HG02943 (cell line): Measurements from ENCODE around the gene PRRC1.
A peak's percentile ranks its signal among the peaks of the same experiment; 100 is the strongest.

Experiments
- ATAC-seq: cut with Tn5 transposase; IDR thresholded peaks from one replicate; pipeline ENCODE4 v1.9.1; 2021; ENCODE audit warnings: mild to moderate bottlenecking, low read depth, moderate library complexity; ENCODE audit not compliant: unreplicated experiment

The PRRC1 gene

GRCh38 chr5:127517480-127518318 lies at the start of gene PRRC1:
Gene PRRC1 (plus strand): TSS chr5:127517640. CDS start chr5:127523480, 5,840 bp downstream.
- ATAC-seq, result peak; percentile 92

GRCh38 chr5:127471211-127471610 lies 46.2 kb upstream of the PRRC1 start:
- ATAC-seq, result no peak

DNA sequence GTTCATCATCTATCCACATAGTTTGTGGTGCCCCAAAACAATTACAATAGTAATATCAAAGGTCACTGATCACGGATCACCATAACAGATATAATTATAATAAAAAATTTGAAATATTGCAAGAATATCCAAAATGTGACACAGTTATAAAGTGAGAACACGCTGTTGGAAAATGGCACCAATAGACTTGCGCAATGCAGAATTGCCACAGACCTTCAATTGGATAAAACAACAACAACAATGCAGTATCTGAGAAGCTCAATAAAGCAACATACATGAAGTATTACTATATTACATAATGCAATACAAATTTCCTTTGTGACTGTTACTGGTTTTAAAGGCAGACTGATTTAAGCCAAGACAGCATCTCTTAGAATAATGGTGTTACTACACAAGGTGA lies 44.7 kb upstream of the PRRC1 start:
- no peak for ATAC-seq

- no peak for ATAC-seq
Measured at GRCh38 chr5:127486471-127486870, 31.0 kb upstream of the PRRC1 start.

DNA sequence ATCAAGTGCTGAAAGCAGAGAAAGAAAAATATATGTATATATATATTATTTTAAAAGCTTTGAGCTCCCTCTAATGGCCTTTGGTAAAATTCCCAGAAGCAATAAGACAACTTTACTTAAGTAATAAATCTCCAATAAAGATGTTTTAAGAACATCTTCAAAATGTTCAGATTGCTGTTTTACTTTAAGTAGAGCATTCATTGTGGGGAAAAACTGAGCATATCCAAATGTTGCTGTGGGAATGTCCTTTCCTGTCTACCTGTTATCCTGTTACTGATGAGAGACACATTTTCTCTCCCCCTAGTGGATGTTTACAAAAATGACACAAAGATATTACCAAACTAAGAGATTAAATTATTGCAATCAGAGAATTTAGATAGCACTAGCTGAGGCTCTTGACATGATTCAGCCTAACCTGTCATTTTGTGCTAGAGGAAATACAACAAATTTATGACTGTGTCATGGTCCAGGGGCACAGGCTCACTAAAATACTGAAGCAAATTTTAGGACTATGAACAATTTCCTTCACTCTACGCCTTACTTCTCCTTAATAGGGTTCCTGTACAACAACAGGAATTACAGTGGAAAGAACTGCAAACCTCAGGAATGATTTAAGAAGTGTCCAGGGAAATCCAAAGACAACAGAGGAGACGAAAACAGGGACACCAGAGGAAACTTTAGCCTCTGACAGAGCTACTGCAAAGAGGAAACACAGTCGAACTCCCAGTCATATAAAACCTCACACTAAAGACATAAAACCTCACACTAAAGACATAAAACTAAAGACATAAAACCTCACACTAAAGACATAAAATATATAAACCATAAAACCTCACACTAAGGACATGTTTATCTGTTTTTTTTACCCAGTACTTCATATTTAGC lies 24.3 kb upstream of the PRRC1 start:
- ATAC-seq, result no peak

GRCh38 chr5:127498548-127498947 lies 18.9 kb upstream of the PRRC1 start:
- no peak for ATAC-seq

GRCh38 chr5:127505905-127506304 lies 11.5 kb upstream of the PRRC1 start:
- no peak for ATAC-seq

DNA sequence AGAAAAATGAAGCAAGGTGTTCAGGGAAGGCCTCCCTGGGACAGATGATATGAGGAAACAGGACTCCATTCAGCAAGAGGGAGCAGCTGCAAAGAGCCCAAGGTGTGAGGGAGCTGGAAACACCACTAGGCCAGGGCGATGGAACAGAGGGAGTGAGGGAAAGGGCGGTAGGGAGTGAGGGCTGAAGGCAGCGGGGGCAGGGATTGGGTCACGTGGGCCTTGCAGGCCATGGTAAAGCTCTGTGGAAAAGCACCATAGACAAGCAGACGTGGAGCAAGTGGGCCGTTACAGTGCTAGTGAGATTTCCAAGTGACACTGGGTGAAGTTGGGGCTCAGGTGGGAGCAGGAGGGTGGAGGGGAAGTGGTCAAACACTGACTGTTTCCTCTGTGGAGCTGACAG lies 10.8 kb upstream of the PRRC1 start:
- no peak for ATAC-seq

GRCh38 chr5:127508644-127509373 lies 8.6 kb upstream of the PRRC1 start:
- no peak for ATAC-seq

DNA sequence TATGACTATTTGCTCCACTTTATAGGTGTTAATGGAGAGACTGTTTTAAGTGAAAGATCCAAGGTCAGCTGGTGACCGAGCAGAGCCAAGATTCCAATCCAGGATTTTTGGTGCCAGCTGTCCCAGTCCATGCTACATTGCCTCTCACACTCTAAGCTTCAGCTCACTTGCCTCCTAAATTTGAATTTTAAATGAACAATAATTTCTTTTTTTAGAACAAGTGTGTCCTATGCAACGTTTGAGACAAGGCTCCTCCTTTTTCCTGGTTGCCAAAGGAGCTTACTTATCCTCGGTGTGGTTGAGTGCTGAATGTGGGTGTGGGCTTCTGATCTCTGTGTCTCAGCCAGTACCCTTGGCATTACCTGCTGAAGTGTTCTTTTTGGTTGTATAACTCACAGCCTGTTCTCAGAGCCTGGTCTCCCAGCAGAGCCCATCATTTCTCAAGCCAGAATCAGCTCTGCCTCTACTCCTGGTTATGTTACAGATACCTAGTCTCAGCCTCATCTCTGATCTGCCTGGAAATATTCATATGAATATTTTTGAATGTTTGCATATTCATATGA lies 4.0 kb upstream of the PRRC1 start:
- ATAC-seq, result no peak

DNA sequence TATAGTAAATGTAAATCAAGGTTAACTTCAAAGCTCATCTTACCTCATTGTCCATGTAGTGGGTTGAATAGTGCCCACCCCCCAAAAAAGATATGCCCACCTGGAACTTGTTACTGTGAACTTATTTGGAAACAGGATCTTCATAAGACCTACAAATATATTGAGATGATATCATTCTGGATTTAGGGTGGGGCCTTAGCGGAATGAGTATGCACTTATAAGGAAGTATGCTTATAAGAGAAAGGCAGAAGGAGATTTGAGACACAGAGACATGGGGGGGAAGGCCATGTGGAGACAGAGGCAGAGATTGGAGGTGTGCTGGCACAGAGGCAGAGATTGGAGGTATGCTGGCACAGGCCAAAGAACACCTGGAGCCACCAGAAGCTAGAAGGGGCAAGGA lies 2.6 kb upstream of the PRRC1 start:
- no peak for ATAC-seq

- no peak for ATAC-seq
Measured at GRCh38 chr5:127515693-127516440, 1.6 kb upstream of the PRRC1 start.

GRCh38 chr5:127517110-127517479 lies 345 bp upstream of the PRRC1 start:
- peak; percentile 22 for ATAC-seq

DNA sequence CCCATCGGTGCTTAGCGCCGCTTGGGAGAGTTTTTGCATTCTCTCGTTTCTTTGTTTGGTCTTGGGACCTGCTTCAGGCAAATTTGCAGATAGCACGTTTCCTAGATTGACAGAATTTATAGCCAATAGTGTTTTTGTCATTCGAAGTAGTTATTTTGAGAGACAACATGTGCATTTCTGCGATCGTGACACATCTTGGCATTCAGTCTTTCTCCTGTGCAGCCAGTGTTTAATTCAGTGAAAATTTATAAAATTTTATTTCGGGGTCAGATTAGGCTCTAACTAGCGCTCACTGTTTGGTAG lies 830 bp downstream of the PRRC1 start:
- no peak for ATAC-seq

DNA sequence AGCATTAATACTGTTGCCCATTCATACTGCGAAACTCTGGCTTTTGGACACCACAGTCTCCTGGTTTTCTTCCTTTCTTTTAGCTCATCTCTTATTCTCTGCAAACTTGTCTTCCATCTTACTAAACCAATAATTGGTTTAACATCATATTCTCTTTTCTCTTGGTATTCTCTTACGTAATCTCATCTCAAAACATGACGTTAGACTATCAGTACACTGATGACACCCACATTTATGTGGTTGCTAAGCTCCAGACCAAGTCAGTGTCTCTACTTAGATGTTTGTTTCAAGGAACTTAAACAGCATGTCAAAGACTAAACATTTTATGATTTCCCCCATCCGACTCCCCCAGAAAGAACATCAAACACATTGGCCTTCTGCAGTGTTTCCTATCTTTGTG lies 2.1 kb downstream of the PRRC1 start:
- ATAC-seq, result no peak

DNA sequence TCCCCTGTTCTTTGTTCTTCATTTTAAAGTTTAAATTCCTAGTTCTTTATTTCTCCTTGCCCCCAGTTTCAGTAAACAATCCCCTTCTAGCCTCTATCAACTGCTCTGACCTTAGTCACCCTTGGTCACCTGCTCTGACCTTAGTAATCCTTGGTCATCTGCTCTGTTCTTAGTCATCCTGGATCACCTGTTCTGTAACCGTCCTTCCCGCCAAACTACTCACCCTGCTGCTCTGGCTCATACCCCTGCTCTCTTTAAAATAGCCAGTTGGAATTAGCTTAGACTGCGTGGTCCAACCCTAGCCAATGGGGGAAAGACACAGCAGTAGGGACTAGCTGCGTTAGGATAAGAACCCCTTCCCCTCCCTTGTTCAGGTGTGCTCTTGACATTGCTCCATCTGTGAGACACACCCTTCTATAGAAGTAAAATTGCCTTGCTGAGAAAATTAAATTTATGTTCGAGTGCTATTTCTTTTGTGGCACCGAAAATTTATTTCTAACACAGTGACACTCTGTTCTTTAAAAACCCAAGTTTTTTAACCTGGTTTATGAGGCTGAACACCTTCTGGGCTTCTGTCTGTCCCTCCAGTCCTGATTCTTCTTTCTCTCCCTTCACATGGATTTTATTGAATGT lies 3.8 kb downstream of the PRRC1 start:
- no peak for ATAC-seq

GRCh38 chr5:127525181-127525580 lies 7.7 kb downstream of the PRRC1 start:
- no peak for ATAC-seq

- no peak for ATAC-seq
Measured at GRCh38 chr5:127529904-127530682, 12.7 kb downstream of the PRRC1 start.

GRCh38 chr5:127536687-127537086 lies 19.2 kb downstream of the PRRC1 start:
- no peak for ATAC-seq
